Measurements from ENCODE around the gene ERAL1.
"Not testable (repeated sequence)": the region's sequence is repeated elsewhere in the genome, so short reads cannot be mapped to it uniquely, and the experiment has no call there.

ERAL1 gene

DNA sequence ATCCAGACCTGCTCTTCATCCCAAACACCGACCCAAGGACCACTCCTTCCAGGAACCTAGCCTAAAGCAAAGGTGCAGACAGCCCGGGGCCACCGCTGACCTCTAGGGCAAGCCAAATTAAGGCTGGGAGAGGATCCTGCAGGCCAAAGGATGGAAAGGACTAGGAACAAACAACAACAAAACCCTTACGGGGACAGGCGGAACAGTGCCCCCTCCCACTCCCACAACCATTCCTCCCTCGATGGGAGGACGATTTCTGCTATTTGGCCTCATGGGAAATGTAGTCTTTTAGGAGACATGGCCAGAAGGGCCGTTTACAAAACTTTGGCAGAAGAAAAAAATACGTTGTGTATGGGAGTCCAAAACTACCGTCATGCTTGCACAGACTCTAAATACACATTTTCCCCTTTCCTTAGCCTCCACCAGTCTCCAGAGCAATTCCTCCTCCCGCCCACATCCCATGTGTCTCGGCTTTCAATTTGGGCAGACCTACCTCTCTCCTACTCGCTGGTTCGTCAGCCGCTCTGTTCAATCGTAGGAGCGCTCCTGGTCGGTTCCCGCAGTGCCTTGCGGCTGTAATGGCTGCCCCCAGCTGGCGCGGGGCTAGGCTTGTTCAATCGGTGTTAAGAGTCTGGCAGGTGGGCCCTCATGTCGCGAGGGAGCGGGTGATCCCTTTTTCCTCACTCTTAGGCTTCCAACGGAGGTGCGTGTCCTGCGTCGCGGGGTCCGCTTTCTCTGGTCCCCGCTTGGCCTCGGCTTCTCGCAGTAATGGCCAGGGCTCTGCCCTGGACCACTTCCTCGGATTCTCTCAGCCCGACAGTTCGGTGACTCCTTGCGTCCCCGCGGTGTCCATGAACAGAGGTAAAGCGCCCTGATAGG is at the start of gene ERAL1:
Gene ERAL1, plus strand, starts transcription at position 560 of the 879 bp plus-strand sequence. Its CDS starts 19 bp downstream, at position 579.
- peak; percentile 89 for DNase-seq (ENCODE audit: low read depth, low spot score)

DNA sequence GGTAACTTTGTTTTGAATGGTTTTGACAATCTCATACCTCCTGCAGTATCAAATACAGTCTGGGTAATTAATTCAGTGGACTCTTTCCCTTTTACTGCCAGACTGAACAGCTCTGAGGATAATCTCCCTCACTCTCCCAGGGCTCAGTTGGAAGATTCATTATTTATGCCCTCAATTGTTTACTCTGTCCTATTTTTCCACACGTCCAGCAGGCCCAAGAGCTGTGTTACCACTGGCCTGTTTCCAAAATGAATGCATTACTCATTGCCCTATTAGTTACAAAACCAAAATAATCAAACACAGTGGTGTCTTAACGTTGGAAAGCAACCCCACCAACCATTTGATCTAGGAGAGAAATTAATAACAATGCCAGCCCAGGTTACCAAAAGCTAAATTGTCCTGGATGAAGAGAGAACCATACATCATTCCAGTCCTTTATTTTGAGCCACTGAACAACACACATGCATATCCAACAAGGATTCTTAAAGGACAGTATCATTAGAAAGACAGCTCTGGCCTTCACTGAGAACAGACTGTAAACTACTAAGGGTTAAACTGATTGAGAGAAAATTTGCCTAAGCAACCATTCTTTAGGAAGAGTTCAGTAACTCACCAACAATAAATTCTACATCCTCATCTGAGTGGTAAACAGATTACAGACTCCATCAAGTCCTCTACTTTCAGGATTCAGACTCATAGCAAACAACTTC is 46.7 kb upstream of the ERAL1 start:
- no peak for DNase-seq (ENCODE audit: low read depth, low spot score)

DNA sequence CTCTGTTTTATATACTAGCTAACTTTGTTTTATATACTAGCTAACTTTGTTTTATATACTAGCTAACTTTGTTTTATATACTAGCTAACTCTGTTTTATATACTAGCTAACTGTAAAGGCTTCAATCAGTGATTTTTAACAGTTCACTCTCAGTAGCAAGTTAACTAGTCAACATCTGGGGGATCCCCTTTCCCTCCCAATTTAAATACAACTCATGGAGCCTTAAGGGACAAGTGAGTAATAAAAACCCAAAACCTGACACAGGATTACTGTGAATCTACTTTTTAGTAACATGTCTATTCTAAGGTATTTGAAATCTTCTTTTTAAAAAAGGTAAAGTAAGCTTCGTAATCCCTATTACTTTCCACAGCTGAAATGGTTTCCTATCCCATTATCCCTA is 44.4 kb upstream of the ERAL1 start:
- DNase-seq (ENCODE audit: low read depth, low spot score): no peak

DNA sequence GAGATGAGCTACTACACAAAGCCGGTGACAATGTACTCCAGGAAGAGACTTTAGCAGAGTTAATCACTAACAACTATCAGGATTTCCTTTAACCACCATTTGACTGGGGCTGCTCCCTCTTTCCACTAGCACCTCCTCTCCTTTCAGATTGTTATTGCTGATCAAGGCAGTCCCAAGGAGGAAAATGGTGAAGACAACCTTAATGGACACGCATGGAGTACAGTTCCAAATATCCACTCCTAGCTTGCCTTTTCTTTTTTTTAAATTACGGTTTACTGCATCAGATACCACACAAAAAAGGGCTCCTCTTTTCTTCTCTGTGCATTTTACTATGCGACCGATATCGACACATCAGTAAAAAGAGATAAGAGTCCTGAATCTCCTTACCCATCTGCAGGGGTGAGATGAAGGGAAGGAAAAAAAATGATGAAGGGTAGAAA is 43.1 kb upstream of the ERAL1 start:
- peak; percentile 21 for DNase-seq (ENCODE audit: low read depth, low spot score)

DNA sequence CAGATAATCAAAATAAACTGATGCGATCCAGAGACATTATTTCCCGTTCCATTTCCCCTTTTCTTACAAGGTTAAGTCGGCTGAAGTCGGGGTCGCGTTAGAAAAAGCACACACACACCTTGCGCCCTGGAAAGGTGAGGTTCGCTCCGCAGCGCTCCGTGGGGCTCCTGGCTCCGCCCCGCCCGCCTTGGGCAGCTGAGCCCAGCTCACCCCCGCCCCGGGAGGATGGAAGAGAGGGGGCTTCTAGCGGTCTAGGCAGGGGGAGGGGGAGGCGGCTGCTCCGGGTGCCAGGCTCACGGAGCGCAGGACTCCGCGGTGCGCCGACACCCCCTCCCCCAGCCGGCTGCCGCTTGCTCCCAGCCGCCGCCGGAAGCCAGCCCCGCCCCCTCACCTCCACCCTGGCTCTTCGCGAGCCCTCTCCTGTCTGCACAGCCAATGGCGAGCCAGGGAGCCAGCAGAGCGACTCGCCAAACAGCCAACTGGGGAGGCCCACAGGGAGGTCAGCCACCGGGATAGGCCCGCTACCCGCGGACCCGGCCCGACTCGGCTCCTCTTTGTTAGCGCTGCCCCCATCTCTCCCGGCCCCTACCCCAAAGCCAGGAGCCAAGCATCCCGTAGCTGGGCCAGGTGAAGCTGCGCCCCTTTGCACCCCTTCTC is 42.6 kb upstream of the ERAL1 start:
- peak; percentile 97 for DNase-seq (ENCODE audit: low read depth, low spot score)

DNA sequence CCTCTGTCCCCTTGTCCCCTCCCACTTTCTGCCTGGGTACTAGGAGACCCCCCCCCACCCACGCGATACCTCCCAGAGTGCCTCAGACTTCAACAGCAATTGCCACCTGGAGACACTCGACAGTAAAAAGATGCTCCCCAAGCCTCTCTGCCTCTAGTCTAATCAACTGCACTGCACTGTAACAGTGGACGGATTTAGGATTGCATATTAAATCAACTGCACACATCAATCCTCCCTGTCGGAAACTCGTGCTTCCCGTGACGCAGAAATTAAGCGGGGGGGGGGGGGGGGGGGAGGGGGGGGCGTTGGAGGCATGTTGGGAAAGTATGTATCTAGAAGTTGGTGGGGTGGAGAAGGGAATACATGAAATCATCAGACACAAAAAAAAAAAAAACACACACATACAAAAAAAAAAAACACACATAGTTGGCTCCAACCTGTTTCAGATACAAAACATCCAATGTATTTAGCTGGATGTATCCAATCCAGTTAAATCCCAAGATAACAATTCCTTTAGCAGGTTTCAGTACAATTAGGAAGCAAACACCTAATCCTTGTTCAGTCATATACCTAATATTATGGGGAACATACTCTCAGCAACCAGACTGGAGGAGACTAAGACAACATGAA is 42.0 kb upstream of the ERAL1 start:
- DNase-seq (ENCODE audit: low read depth, low spot score): no peak

DNA sequence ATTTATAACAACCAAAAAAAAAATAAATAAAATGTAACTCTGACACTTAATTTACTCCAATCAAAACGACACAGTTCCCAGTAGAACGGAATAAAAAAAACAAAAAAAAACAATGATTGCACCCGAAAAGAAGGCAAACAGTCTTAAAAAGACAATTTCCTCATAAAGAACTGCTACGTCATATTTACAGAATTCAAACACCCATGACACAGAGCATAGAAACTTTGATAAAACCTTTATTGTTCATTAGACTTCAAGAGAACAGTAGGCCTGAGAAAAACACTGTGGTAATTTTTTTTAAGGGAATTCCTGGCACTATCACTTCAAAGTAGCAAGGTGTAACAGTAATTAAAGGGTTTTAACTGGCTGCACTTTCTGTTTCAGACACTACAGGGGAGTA is 38.3 kb upstream of the ERAL1 start:
- DNase-seq (ENCODE audit: low read depth, low spot score): no peak

DNA sequence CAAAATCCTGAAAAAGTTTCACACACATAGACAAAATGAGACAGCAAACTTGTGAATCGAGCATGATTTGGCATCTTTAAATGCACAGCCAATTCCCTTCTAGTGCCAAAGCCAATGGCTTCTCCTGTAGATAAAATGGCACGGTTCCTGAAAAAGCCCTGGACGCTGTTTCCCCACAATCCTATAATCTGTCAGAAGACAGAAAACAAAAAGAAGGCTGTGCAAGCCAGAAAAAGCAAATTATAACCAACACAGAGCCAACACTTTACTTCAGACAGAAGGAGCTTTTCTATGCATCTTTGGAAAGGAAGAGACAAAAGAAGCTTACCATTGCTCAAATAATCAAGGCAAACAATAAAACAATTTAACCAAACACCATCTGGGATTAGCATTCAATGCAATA is 36.0 kb upstream of the ERAL1 start:
- DNase-seq (ENCODE audit: low read depth, low spot score): no peak

DNA sequence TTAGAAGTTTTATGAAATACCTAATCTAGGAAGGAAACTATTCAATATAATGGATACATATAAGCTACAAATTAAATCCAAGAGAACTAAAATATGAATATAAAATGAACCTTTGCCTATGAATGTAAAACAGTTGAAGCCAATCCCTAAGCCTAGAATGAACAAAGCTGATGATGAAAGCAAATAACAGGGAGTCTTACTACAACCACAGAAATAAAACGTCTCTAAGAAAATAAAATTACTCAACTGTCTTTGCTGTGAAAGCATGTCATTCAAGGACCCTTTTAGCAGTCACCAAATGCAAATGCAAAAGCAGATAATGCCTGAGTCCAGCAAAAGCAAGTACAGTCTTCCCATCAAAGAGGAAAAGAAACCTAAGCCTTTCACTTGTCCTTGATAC is 35.2 kb upstream of the ERAL1 start:
- no peak for DNase-seq (ENCODE audit: low read depth, low spot score)

DNA sequence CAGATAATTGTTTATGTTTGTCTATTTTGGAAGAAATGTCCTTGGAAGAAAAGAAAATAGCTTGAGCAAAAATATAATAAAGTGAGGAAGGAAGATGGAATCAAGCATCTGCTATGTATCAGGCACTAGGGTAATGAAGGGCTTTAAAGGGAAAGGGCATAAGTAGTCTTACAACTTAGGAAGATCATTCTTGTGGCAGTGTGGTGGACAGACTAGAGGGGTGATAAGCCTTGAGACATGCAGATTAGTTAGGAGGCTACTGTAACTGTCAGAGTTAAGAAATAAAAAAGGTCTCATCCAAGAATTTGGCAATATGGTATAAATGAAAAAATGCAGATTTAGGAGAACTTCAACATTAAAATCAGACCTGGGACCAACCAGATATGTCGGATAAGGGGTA is 27.1 kb upstream of the ERAL1 start:
- no peak for DNase-seq (ENCODE audit: low read depth, low spot score)

DNA sequence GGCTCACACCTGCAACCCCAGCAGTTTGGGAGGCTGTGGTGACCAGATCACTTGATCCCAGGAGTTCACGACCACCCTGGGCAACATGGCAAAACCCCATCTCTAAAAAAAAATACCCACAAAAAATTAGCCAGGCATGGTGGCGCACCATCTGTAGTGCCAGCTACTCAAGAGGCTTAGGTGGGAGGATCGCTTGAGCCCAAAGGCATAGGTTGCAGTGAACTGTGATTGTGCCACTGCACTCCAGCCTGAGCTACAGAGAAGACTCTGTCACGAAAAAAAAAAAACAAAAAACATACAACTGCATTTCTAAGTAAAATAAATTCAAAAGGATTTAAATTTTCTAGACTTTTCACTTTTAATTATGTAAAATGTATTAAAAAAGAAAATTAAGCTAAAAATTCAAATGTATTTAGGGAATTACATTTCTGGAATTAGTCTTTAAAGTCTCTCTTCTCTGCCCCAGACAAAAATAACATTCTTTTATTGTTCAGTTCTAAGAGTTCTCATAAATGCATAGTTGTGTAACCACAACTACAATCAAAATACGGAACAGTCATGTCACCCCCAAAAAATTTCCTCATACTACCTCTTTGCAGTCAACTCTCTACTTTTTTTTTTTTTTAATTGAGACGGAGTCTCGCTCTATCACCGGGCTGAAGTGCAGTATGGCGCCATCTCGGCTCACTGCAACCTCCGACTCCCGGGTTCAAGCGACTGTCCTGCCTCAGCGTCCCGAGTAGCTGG is 26.3 kb upstream of the ERAL1 start:
- no peak for DNase-seq (ENCODE audit: low read depth, low spot score)

DNA sequence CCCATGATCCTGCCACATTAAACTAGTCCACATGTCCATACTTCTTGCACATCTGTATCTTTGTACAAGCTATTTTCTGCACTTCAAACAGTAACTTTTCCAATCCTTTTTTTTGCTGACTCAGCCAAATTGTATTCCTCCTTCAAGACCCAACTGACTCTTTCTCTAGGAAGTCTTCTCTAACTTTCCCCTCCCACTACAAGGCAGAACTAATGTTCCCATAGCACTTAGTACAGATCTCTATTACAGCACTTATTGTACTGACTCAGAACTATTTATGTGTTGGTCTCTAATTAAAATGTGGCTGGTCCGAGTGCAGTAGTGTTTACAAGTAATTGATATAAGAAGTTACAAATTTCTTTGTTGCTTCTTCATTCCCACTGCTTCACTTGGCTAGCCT is 20.4 kb upstream of the ERAL1 start:
- DNase-seq (ENCODE audit: low read depth, low spot score): no peak

DNA sequence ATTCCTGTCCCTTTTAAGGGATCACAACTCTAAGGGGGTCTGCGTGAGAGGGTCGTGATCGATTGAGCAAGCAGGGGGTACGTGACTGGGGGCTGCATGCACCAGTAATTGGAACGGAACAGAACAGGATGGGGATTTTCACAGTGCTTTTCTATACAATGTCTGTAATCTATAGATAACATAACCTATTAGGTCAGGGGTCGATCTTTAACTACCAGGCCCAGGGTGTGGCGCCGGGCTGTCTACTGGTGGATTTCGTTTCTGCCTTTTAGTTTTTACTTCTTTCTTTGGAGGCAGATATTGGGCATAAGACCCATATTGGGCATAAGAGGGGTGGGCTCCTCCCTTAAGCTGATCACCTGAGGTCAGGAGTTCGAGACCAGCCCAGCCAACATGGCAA is 18.3 kb upstream of the ERAL1 start:
- DNase-seq (ENCODE audit: low read depth, low spot score): not testable (repeated sequence)

DNA sequence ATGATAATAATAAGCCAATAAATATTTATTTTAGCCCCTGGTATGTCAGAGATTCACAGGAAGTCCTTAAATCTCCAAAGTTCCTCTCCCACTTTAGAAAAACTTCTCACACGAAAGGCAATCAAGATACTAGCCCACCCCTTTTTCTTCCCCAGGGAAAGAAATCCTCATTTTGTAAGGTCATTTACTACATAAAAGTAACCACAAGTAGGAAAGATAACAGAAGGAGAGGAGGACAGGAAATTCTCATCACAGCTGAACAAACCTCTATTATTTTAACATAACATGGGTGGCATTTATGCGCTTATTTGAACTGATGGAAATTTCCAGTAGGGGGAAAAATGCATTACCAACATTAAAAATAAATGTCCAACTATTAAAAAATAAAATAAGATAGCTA is 15.6 kb upstream of the ERAL1 start:
- no peak for DNase-seq (ENCODE audit: low read depth, low spot score)

DNA sequence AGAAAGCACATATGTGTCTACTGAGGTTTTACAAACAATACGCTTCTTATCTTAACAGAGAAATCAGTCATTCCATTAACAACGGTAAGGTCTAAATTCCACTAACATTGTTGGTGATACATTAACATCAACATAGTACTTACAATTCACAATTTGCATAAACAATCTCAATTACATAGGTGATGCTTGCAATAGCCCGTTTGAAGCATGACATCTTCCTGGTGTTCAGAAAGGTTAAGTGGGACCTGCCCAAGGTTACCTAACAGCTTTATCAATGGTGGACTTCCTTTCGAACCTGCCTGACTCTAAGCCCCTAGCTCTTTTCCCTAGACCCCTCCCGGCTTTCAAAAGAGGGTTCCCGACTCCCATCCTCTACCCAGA is 12.9 kb upstream of the ERAL1 start:
- no peak for DNase-seq (ENCODE audit: low read depth, low spot score)

DNA sequence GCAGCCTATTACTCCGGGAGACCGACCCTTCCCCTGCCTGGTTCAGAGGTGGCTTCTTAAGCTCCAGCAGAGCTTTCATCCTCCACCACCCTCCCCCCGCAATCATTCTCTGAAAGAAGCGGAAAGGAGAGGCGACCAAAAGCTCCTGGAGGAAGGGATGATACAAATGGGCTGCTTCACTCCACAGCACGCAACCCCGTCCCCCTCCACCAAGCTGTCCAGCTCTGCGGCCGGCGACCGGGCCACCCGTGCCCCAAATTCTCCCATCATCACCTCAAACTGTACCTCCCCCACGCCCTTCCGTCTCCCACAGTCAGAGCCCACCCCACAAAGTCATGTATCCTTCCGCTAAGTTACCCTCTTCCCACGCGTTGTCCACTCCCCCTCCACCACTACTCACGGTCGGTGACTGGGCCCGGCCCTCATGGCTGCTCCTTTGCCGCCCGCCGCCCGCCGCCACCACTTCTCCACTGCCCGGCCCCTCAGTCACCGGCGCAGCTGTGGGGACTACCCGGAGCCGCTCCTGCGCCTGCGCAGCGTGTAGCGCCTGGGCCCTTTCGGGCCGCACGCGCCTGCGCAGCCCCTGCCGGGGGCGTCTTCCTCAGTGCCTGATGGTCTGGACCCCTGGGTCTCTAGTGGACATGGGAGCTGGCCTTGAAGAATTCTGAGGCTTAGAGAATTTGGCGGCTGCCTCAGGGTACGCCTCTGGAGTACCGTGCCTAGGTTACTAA is 12.4 kb upstream of the ERAL1 start, which contains the start of gene FAM222B:
Gene FAM222B, minus strand, starts transcription at position 509 of the 731 bp plus-strand sequence. CDS start 76,123 bp downstream, outside the sequence.
- DNase-seq (ENCODE audit: low read depth, low spot score): peak; percentile 94

DNA sequence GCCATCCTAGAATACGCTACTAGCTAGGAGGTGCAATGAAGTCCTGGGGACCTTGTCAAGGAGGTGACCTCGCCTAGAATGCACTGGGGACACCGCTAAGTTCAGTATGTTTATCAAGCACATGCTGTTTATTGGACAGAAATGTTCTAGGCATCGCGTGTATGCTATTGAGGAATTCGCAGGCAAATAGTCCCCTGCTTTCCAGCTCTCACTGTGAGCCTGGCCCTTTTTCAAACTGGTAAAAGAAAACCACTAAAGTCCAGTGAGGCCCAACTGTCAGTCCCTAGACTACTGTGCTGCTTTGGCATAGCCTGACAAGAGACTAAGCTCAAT is 11.0 kb upstream of the ERAL1 start:
- DNase-seq (ENCODE audit: low read depth, low spot score): no peak

DNA sequence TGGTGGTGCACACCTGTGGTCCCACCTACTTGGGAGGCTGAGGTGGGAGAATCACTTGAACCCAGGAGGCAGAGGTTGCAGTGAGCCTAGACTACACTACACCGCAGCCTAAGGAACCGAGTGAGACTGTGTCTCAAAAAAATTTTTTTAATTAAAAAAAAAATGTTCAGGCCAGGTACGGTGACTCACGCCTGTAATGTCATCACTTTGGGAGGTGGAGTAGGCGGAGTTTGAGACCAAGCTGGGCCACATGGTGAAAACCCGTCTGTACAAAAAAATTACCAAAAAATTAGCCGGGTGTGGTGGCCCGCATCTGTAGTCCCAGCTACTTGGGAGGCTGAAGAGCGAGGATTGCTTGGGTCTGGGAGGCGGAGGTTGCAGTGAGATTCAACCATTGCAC is 8.6 kb upstream of the ERAL1 start:
- no peak for DNase-seq (ENCODE audit: low read depth, low spot score)

DNA sequence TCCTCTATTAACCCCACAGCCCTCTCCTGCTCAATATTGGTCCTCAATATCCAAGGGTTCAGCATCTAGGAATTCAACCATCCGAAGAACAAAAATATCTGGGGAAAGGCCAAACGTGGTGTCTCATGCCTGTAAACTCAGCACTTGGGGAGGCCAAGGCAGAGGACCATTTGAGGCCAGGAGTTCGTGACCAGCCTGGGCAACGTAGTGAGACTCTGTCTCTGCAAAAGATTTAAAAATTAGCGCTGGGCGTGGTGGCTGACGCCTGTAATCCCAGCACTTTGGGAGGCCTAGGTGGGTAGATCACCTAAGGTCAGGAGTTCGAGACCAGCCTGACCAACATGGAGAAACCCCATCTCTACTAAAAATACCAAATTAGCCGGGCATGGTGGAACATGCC is 8.1 kb upstream of the ERAL1 start:
- not testable (repeated sequence) for DNase-seq (ENCODE audit: low read depth, low spot score)

DNA sequence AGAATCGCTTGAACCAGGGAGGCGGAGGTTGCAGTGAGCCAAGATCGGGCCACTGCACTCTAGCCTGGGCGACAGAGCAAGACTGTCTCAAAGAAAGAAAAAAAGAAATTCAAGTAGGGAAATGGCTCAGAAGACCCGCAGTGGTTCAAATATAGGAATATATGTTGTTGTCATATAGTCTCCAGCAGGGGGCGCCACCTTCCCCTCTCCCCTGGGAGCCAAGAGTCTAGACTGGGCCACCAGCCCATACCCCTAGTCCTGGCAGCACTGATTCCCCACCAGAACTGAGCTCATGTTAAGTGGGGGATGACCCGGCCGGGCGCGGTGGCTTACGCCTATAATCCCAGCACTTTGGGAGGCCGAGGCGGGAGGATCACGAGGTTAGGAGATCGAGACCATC is 6.1 kb upstream of the ERAL1 start:
- DNase-seq (ENCODE audit: low read depth, low spot score): not testable (repeated sequence)

DNA sequence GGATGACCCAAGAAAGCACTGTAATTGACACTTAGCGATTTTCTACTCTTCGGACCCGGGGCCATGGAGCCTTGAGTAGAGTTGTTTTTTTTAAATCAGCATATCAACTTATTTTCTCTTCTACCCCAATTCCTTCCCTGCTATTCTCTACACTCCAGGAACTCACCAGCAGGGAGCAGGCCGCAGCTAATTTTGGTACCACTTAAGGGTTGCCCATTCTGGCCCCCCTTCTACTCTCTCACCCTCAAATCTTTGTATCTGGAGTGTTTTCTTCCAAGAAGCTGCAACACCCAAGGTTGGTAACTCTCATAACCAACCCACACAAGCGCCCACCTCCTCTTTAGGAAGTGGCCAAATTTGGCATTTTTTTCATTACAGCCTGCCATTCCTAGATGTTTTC is 5.5 kb upstream of the ERAL1 start:
- DNase-seq (ENCODE audit: low read depth, low spot score): no peak
